CD4-positive, alpha-beta T cell treated with Interleukin-6 for 4 hours (primary cell): ENCODE measurements around the gene CLDND2.

Experiments
- DNase-seq: peaks from one replicate; pipeline ENCODE4 v3.0.0-alpha.2; 2020; ENCODE audit warnings: mixed read lengths

The CLDND2 gene

DNA sequence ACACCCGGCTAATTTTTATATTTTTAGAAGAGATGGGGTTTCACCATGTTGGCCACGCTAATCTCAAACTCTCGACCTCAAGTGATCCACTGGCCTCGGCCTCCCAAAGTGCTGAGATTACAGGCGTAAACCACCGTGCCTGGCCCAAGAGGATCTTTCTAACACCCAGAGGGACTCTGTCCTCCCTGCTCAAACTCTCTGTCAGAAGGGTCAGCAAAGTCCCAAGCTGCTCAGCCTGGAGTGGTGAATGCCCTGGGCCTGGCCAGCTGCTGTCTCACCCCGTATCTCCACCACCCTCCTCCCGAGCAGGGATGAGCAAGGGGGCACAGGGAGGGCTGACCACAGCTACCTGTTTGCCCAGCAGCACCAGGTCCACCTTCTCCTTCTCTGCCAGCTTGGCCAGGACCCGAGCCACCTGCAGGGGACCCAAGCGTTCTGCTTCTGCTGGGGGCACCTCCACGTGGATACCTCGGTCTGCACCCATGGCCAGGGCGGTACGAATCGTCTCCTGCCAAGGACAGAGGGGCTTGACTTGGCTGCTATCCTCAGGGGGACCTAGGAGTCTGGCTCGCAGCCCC, 15.9 kb downstream of the CLDND2 start:
- DNase-seq = no peak

DNA sequence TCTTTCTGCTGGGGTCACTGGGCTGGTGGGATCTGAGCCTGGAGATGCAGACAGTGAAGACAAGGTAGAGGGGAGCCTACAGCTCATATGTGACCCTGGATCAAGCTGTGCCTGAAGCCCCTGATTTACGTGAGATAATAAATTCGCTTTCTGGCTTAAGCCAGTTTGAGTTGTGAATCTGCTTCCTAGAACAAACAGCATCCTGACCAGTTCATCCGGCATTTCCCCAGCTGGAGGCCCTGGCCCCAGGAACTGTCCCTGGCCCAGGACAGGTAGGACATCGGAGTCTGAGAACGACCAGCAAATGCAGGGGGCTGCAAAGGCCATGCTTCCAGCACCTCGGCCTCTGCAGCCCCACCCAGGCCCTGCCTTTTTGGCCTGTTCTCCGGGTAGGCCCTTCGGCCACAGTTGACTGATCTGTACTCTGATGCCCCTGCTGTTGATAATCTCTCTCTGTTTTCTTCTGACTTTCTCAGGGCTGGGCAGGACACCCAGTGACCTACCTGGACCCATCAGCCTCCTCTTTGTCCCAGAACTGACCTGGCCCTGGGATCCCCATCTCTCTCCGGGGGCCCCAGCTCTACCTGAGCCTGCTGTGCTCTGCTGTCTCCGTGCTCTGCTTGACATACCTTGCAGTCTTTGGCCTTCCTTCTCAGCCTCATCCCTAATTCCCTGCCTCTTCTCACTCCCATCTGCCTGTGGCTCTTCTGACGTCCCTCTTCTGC, 17.4 kb downstream of the CLDND2 start:
- DNase-seq = no peak

DNA sequence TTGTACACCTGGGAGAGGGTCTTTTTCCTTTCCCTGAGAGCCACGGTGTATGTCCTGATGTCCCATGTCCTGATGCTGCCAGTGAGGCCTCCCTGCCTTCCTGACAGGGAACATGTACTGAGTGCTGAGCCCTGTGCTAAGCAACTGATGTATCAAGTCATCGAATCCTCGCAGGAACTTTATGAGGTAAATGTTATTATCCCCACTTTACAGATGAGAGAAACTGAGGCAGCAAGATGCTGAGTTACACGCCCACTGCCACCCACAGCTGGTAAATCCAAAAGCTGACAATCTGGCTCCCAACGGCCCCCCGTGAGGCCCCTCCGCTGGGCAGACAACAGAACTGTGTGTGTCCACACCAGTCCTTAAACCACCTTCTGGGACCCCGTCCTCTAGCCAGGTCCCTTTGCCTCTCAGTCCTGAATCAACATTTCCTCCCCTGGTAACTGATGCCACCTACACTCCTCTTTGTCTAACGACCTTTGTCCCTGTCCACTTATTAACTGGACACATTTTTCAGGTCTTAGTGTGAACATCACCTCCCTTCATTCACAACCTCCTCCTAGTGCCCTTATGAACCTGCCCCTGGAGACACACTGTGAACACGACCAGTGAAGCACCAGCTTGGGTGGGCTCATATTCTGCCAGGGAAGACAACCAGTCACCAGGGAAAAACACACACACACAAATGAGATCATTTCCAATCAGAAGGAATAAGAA, 21.4 kb downstream of the CLDND2 start:
- DNase-seq = no peak

DNA sequence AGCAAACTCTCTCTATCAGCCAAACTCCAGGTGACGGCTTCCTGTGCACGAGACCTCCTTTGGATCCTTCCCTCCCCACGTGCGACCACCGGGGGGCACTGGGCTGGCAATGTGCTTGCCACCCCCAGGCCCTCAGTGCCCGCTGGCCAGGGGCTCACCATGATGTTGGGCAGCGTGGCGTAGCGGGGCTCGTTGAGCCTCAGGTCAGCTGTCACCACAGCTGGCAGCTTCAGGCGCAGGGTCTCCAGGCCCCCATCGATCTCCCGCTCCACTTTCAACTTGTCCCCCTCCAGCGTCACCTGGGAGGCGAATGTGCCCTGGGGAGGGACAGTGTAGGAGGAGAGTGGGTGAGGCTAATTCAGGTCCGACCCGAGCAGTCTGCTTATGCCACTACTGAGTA, 22.1 kb downstream of the CLDND2 start:
- no peak for DNase-seq

DNA sequence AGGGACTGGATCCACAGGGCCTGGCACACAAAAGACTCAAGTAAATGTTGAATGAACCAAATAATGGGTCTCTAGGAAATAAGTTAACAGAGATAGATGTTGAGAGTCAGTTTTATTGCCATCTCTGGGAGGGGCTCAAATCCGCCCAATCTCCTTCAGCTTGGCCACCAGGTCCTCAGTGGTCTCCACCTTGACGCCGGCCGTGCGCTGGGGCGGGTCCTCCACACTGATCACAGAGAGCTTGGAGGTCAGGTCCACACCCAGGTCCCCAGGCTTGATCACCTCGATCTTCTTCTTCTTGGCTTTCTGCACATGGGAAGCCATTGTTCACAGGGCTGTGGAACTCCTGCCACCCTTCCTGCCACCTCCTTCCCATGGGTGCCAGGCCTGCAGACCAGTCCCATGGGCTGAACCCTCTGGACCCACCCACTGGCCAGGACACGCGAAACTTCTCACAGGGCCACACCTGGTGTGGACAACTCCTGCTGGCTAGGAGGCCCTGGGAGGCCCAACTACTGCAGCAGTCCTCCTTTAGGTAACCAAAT, 23.7 kb downstream of the CLDND2 start:
- DNase-seq = no peak

DNA sequence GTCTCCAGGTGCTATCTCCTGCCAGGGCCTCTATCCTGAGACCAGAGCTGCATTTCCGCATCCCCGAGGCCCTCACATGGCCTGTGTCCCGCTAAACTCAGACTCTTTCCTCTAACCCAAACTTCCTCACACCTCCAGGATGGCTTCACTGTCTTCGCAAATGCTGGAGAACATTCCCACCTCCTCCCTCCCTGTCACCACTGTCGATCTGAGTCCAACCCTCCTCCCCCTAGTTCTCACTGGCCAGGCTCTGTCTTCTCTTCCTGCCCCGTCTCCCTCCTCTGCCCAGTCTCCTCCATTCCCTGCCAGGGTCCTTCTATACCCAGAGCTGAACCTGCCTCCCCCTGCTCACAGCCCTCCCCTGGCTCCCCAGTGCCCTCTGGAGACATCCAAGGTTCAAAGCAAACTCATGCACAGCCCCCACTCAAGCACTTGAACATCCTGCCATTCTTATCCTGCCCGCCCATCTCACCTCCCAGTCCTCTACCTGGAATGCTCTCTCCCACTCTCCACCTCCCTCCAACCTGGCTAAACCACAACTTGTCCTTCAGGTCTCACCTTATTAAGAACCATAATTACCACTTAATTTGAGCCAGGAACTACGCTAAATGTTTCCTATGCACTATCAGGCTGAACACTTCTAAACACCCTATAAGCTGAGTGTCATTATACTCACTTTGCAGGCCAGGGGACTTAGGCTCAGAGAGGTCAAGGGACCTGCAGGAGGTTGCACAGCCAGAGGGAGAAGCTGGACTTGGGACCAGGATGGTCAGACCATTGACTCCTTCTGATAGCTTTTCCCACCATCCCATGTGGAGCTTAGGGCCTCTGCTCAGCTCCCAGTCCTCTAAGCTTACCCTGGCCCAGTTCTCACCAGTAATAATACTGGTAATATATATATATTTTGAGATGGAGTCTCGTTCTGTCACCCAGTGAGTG, 25.9 kb downstream of the CLDND2 start:
- no peak for DNase-seq

DNA sequence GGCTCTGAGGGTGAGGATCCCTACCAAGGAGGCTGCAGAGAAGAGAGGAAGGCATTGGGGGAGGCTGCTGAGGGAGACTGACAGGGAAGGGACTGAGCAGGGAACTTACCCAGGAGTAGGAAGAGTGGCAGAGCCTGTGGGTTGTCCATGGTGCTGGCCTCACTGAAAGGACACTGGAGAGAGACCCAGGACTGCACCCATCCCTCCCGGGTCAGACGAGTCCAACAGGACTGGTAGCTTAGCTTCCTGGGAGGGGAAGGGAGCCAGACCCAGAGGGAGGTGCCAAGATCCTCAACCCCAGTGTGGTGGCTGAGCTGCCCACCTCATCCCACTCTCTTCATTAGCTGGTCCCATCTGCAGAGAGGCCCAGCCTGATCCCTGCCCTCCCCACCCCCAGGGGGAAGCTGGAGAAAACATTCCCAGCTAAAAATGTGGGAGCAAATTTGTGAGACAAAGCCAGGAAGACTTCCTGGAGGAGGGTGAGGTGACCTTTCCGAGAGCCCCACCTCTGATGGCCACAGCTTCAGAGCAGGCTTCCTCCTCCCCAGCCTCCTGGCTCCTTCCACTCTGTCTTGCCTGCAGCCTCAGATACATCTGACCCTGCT, 26.7 kb downstream of the CLDND2 start, which contains the start of gene VSIG10L:
Gene VSIG10L (minus strand): TSS at position 164 of the 605 bp plus-strand sequence. CDS start 15 bp downstream, at position 149.
- DNase-seq = no peak

DNA sequence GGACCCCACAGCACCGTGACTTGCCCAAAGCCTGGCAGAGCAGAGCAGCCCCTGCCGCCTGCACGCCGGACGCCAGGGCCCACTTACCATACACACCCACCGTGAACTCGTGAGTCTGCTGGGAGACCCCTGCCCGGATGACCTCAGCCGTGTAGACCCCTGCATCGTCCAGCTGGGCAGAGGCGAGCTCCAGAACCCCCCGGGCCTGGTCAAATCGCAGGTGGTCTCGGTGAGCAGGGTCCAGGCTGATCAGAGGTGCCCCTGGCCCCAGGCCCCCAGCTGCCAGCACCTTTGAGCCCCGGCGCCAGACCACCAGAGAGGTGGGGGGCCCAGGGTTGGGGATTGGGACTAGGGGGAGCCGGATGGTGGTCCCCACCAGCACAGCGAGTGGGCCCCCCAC, 27.7 kb downstream of the CLDND2 start:
- DNase-seq = no peak

DNA sequence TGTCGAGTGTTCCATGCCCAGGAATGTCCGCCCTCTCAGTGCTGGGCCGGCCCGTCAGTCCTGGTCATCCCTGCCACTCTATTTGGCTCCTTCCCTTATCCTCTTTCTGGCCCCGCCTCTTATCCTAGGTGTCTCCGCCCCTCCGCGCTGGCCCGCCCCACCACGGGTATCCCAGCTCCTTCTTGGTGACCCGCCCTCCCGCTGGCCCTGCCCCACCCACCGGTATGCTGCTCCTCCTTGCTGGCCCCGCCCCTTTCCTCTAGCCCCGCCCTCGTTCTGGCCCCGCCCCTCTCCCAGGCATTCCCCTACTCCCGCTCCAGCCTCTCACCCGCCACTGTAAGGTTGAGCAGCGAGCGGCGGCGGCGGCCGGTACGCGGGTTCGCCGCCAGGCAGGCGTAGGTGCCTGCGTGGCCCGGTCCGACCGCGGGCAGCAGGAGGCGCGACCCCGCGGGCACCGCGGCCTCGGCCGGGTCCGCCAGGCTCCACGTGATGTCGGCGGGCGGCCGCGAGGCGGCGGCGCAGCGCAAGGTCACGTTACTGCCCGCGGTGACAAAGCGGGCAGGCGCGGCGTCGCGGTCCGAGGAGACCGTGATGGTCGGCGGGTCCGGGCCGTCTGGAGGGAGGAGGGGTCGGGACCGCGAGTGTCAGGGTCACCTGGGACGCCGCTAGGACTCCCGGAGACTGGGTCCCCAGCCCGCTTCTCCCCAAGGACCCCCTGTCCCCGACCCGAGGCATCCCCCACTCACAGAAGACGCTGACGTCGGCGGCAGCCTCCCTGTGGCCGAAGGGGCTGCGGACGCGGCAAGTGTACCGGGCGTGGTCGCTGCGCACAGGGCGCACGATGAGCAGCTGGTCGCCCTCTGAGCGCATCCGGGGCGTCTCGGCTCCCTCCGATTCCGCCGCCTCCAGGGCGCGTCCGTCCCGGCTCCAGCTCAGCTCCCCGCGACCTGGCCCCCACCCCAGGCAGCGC, 28.8 kb downstream of the CLDND2 start:
- peak; percentile 92 for DNase-seq

DNA sequence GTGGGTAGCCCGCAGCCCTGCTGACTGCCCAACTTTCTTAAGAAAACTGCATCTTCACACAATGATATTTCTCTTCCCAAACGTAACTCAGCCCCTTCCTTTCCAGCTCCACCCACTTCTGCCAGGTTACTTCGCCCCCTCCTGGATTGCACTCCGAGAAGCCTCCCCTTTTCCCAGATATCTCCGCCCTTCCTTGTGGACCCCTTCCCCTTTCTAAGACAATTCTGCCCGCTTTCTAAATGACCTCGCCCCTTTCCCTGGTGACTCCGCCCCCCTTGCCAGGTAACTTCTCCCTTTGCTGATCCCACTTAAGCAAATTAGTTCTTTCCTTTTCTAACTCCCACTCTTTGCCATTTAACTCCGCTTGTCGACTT, 29.5 kb downstream of the CLDND2 start:
- DNase-seq = no peak

DNA sequence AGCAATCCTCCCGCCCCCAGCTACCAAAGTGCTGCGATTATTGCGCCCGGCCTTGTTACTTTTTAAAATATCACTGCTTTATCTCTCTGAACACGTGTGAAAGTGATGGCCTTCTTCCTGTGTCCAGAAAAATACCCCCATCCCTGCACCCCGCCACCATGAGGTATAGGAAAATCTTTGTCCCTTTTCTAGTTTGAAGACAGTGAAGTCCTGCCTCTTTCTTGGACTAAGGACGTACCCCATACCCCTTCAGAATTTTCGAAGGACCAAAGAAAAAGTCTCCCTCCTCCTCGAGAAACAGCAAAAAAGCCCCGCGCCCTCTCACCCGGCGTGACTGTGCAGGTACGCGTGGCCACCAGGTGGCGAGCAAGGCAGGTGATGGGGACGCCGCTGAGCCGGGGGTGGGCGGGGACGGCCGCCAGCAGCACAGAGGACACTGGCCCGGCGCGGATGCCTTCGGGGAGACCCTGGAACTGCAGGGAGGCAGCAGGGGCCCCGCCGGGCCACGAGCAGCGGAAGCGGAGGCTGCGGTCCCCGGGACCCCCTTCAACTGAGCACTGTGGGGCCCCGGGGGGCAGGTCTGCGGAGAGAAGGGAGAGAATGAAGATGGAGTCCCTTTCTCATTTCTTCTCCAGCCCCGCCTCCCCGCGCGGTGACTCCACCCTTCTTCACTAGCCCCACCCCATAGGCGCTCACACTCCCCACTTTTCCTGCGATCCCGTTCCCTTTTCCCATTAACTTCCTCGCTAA, 30.1 kb downstream of the CLDND2 start:
- peak; percentile 89 for DNase-seq

DNA sequence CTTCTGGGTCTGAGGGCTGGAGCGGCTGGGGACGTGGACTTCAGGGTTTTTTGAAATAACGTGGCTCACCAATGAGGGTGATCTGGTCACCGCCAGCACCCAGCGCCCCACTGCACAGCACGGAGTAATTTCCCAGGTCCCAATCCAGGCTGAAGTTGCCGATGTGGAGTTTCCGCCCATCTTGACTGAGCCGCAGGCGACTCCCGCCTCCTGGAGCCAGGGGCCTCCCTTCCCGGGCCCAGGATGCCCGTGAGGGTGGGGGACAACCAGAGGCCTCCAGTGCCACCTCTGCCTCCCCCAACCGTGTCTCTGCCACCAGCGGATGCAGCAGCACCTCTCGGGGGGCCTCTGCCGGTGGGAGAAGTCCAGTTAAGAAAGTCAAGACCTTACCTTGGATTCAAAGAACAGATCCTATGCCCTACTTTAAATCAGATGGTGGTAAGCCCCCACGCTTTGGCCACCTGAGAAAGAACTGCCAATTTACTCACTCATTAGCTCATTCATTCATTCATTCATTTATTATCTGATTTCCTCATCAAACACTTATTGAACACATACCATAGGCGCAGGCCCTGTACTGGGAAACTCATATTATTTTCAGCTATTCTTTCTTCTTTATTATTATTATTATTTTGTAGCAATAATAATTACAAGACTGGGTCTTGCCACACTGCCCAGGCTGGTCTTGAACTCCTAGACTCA, 30.8 kb downstream of the CLDND2 start:
- DNase-seq = no peak

DNA sequence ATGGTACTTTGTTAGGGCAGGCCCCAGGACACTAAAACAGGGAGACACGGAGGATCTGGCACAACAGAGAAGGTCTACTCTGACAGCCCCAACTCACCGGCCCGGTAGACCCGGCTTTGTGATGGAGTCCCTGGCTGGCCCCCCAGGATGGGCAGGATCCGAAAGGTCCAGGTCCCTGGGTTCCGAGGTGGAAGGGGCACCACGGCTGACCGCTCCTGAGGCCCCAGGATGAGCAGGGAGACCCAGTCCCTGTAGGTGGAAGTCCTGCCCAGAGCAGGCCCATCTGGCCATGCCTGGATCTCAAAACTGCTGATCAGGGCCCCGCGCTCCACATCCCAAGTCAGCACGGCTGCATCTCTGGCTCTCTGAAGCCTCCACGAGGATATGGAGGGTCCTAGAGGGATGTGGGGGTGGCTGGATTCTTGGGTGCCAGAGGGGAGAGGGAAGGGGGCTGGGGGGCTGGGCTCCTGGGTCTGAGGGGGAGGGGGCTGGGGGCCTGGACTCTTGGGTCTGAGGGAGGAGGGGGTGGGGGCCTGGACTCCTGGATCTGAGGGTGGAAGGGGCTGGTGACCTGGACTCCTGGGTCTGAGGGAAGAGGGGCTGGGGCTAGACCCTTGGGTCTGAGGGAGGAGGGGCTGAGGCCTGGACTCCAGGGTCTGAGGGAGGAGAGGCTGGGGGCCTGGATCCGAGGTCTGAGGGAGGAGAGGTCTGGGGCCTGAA, 31.5 kb downstream of the CLDND2 start:
- no peak for DNase-seq

DNA sequence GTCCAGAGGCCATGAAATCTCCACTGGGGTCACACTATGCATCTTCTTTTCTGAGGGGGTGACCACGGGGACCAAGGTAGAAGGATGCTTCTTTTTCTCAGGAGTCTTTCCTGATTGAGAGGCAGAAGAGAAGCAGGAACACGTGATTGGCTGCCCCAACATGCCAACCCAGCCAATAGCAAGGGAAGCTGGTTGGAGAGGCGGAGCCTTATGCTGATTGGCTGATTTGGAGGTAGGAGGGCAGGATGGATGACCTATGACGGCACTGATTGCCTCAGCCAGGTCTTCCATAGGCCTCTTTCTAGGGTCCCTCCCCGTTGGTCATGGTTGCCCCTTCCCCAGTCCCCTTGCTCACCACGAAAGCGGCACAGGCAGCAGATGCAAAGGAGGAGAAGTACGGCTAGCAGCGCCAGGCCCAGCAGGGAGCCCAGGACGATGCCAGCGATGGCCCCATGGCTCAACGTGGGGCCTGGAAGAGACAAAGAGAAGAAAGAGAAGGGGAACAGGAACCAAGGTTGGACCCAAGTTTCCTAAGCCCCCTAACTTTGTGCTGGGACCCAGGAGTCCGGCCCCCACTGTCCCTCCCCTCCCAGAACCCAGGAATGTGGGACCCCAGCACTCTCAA, 34.9 kb downstream of the CLDND2 start:
- DNase-seq = no peak

DNA sequence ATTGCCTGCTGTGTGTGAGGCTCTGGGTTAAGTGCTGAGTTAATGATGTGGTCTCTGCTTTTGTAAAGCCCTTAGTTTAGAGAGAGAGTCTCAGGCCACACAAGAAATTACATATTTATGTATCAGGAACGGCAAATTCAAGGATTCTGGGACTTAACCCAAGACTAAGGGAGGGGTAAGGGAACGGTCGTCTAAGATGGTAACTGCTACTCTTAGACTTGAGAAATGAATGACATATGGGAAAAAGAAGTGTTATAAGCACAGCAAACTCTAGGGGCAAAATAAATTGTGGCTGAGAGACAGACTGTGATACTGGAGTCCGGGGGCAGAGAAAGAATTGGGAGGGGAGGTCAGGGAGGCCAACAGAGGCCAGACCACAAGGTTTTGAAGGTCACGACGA, 37.1 kb downstream of the CLDND2 start:
- DNase-seq = no peak

DNA sequence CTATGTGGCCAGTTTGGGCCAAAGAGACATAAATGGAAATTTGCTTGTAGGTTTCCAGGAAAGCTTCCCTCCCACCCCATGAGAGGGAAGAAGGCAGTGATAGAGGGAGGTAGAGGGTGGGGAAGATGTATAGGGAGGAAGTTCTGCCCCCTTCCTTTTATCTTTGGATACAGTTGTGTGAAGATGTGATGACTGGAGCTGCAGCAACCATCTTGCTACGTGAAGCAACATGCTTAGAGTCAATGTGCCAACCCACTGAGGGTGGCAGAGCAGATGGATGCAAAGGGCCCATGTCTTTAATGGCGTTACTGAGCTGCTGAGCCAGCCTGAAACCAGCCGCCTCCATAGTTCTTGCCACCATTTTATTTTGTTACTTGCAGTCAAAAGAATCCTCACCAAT, 37.6 kb downstream of the CLDND2 start:
- no peak for DNase-seq

DNA sequence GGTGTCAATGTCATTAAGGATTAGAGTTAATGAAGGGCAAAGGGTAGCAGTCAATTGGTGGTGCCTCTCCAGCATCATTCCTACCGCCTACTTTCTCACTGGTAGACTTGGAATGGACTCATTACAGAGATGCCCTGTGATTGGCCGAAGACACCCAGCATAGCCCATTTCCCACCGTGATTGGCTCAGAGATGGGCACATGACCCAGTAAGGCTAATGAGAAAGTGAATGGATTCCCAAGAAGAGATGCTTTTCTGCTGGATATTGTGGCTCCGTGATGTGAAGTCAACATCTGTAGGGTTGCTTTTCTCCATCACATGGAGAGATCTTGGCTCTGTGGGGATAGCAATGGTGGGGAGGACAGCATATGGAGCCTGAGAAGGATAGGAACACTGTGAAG, 38.4 kb downstream of the CLDND2 start:
- no peak for DNase-seq

DNA sequence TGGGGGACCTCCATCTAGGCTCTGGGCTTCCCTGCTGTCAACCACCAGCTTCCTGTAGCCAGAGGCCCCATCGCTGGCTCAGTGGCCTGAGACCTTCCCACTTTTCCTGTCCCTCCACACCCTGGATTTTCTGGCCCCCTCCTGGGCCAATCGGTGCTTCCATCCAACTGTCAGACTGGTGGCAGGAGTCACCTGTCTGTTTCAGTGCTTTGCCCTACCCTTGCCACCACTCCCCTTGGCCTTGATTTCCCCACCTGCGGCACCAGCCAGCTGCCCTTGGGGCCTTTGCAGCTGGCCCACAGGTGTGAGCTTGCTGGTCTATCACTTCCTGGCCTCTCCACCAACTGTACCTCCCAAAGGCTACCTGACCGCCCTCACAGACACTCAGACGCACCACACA, 39.4 kb downstream of the CLDND2 start:
- DNase-seq = no peak
